GM12873 (cell line): ENCODE measurements around the gene ESRRB.

ENCODE experiments used
- CTCF ChIP-seq: IDR thresholded peaks from 2 replicates; pipeline ENCODE4 v1.5.1; 2012; ENCODE audit warnings: low read depth, mild to moderate bottlenecking, moderate library complexity, low read length, control low read depth; ENCODE audit not compliant: insufficient read depth; ENCODE audit errors: missing control alignments

Gene ESRRB

GRCh38 chr14:76432827-76433752 is 57.2 kb downstream of the ESRRB start:
- no peak for TF ChIP-seq CTCF

GRCh38 chr14:76434220-76434619 is 58.3 kb downstream of the ESRRB start:
- no peak for TF ChIP-seq CTCF

GRCh38 chr14:76439237-76439775 is 63.4 kb downstream of the ESRRB start:
- no peak for TF ChIP-seq CTCF

- TF ChIP-seq CTCF = no peak
Observed at GRCh38 chr14:76446486-76446885, 70.5 kb downstream of the ESRRB start.

- TF ChIP-seq CTCF = no peak
Observed at GRCh38 chr14:76446921-76447320, 71.0 kb downstream of the ESRRB start.

GRCh38 chr14:76450476-76450875 is 74.5 kb downstream of the ESRRB start:
- no peak for TF ChIP-seq CTCF

- peak; percentile 65 for TF ChIP-seq CTCF
Observed at GRCh38 chr14:76456200-76456599, 80.3 kb downstream of the ESRRB start.
